ENCODE data around the gene ZNF497.
"Not testable (repeated sequence)": the region's sequence is repeated elsewhere in the genome, so short reads cannot be mapped to it uniquely, and the experiment has no call there.

ZNF497 gene

GRCh38 chr19:58393725-58394033 is 31.1 kb upstream of the ZNF497 start:
- DNase-seq: no peak

GRCh38 chr19:58392945-58393724 is 30.6 kb upstream of the ZNF497 start:
- DNase-seq: no peak

- DNase-seq: no peak
Measured at GRCh38 chr19:58388175-58388526, 25.6 kb upstream of the ZNF497 start.

GRCh38 chr19:58387338-58388174 is 25.0 kb upstream of the ZNF497 start:
- peak; percentile 15 for DNase-seq

- peak; percentile 99 for DNase-seq
Measured at GRCh38 chr19:58386576-58387337, 24.2 kb upstream of the ZNF497 start, which contains the start of gene RPS5. Gene RPS5, plus strand, starts transcription at chr19:58387269. Its CDS starts 869 bp downstream, at chr19:58388138.

GRCh38 chr19:58385891-58386575 is 23.5 kb upstream of the ZNF497 start:
- no peak for DNase-seq

GRCh38 chr19:58385313-58385890 is 22.9 kb upstream of the ZNF497 start:
- DNase-seq: no peak

- DNase-seq: no peak
Measured at GRCh38 chr19:58382997-58383603, 20.5 kb upstream of the ZNF497 start.

- no peak for DNase-seq
Measured at GRCh38 chr19:58381460-58382212, 19.1 kb upstream of the ZNF497 start.

- peak; percentile 100 for DNase-seq
Measured at GRCh38 chr19:58380662-58381459, 18.3 kb upstream of the ZNF497 start, which contains the start of gene ZNF837. Gene ZNF837, minus strand, starts transcription at chr19:58381030. Its CDS starts 11,698 bp downstream, at chr19:58369332.

GRCh38 chr19:58380037-58380661 is 17.6 kb upstream of the ZNF497 start:
- no peak for DNase-seq

GRCh38 chr19:58379246-58379645 is 16.7 kb upstream of the ZNF497 start:
- DNase-seq: no peak

- DNase-seq: not testable (repeated sequence)
Measured at GRCh38 chr19:58376724-58377123, 14.2 kb upstream of the ZNF497 start.

GRCh38 chr19:58374200-58374599 is 11.6 kb upstream of the ZNF497 start:
- DNase-seq: peak; percentile 62

- no peak for DNase-seq
Measured at GRCh38 chr19:58372311-58373133, 10.0 kb upstream of the ZNF497 start.

- DNase-seq: no peak
Measured at GRCh38 chr19:58368561-58369360, 6.2 kb upstream of the ZNF497 start.

- DNase-seq: no peak
Measured at GRCh38 chr19:58367698-58368454, 5.3 kb upstream of the ZNF497 start.

Measured in inflammatory macrophage treated with lipopolysaccharide for 4 hours (primary cell).